Vagina (tissue), 2 donors: ENCODE data around the gene CPLX4. TPM values are rescaled to one million over a fixed set of nuclear protein-coding genes. Genes with fewer than 3 reads are reported as not detected.

Source experiments
- DNase-seq, 2 donors: peaks; one replicate each; pipeline ENCODE4 v3.0.0-alpha.2; 2017; ENCODE audit errors: extremely low spot score in 2 of 2
- H3K27ac ChIP-seq: fragments of 200-600 bp; sonication (generic); one replicate; pipeline ENCODE4 v1.5.1; 2019
- H3K27me3 ChIP-seq: fragments of 200-600 bp; sonication (generic); one replicate; pipeline ENCODE4 v1.5.1; 2019
- H3K36me3 ChIP-seq, 2 donors: fragments of 200-600 bp; sonication (generic); one replicate each; pipeline ENCODE4 v1.5.1; 2017 to 2019
- H3K4me1 ChIP-seq: fragments of 200-600 bp; sonication (generic); one replicate; pipeline ENCODE4 v1.5.1; 2019
- H3K4me3 ChIP-seq, 2 donors: fragments of 200-600 bp; sonication (generic); 1 replicate in 1 of 2; 2 replicates in 1 of 2; pipeline ENCODE4 v1.5.1; 2016 to 2019
- H3K9me3 ChIP-seq: fragments of 200-600 bp; sonication (generic); one replicate; pipeline ENCODE4 v1.5.1; 2019
- CTCF ChIP-seq, 3 experiments: fragments of 450-650 bp in 2 of 3; fragments of 200-600 bp in 1 of 3; sonication (generic) in 1 of 3; IDR thresholded peaks; one replicate each; pipeline ENCODE4 v1.5.1; 2017 to 2019; ENCODE audit warnings: antibody characterized with exemption in 3 of 3, mild to moderate bottlenecking in 2 of 3, moderate library complexity in 2 of 3
- POLR2A ChIP-seq, 2 donors: fragments of 450-650 bp; IDR thresholded peaks; one replicate each; pipeline ENCODE4 v1.6.1; 2017; ENCODE audit warnings: antibody characterized with exemption in 2 of 2, mild to moderate bottlenecking in 2 of 2, moderate library complexity in 2 of 2
- POLR2AphosphoS5 ChIP-seq, 2 donors: sonication (generic); formaldehyde crosslinking; IDR thresholded peaks; one replicate each; pipeline ENCODE4 v1.9.0; 2017; ENCODE audit warnings: antibody characterized with exemption in 2 of 2, mild to moderate bottlenecking in 2 of 2, low read depth in 1 of 2; ENCODE audit not compliant: insufficient read depth in 1 of 2
- intact Hi-C: fragments of 100-400 bp; cut with DNase I; formaldehyde crosslinking; loops from one replicate; pipeline ENCODE4 v1.15.1; 2023
- total RNA-seq: library from RNA; depleted of rRNA; stranded (reverse); fragments of >200 nt; gene quantifications from one replicate; pipeline ENCODE4 v1.2.3, GENCODE V29; 2016

The CPLX4 gene
- total RNA-seq, 1 donor from 2014 or later = not detected

GRCh38 chr18:59308938-59309260 is 9.6 kb downstream of the CPLX4 start:
- DNase-seq = no peak
- Histone ChIP-seq H3K4me3 (peak overlapping the region; percentile 11 to 33), H3K4me1 (peaks cover 5% of the 10 kb centered on the region), H3K36me3 (no peaks in the 10 kb centered on the region), H3K9me3 (no peaks in the 10 kb centered on the region), H3K27ac (no peak overlapping the region), H3K27me3 (no peaks in the 10 kb centered on the region)
- no peak for TF ChIP-seq POLR2A (IDR thresholded peaks at IDR 0.05)
- TF ChIP-seq CTCF (IDR thresholded peaks at IDR 0.05) = no peak
- intact Hi-C loops = loop anchor here (10.0 kb wide), 1 partner anchor 86 kb away; no protein-coding TSS in a partner anchor

- intact Hi-C loops = loop anchor here (10.0 kb wide), 1 partner anchor 86 kb away; no protein-coding TSS in a partner anchor
- no peaks in the 10 kb centered on the region for H3K9me3 ChIP-seq
- H3K4me3 ChIP-seq = peak overlapping the region; percentile 11 to 33
- no peak overlapping the region for H3K27ac ChIP-seq
- no peaks in the 10 kb centered on the region for H3K36me3 ChIP-seq
- no peaks in the 10 kb centered on the region for H3K27me3 ChIP-seq
- DNase-seq = no peak
- peaks cover 5% of the 10 kb centered on the region for H3K4me1 ChIP-seq
- no peak for TF ChIP-seq POLR2A (IDR thresholded peaks at IDR 0.05)
- no peak for TF ChIP-seq POLR2AphosphoS5 (IDR thresholded peaks at IDR 0.05; ENCODE audit: insufficient read depth in 1 of 2, low read depth in 1 of 2)
- peak; percentile 58 to 76 (median 60) for TF ChIP-seq CTCF (IDR thresholded peaks at IDR 0.05)
Measured at GRCh38 chr18:59308248-59308937, 10.1 kb downstream of the CPLX4 start.

GRCh38 chr18:59306640-59307039 is 11.8 kb downstream of the CPLX4 start:
- no peak for TF ChIP-seq CTCF (IDR thresholded peaks at IDR 0.05)
- TF ChIP-seq POLR2A (IDR thresholded peaks at IDR 0.05) = no peak
- TF ChIP-seq POLR2AphosphoS5 (IDR thresholded peaks at IDR 0.05; ENCODE audit: insufficient read depth in 1 of 2, low read depth in 1 of 2) = no peak
- Histone ChIP-seq H3K27me3 (no peaks in the 10 kb centered on the region), H3K4me1 (peaks cover 5% of the 10 kb centered on the region), H3K36me3 (no peaks in the 10 kb centered on the region), H3K4me3 (no peak overlapping the region), H3K9me3 (no peaks in the 10 kb centered on the region), H3K27ac (no peak overlapping the region)
- DNase-seq = no peak
- intact Hi-C loops = loop anchor here (10.0 kb wide), 1 partner anchor 88 kb away; no protein-coding TSS in a partner anchor

GRCh38 chr18:59305295-59305694 is 13.2 kb downstream of the CPLX4 start:
- Histone ChIP-seq H3K9me3 (no peaks in the 10 kb centered on the region), H3K36me3 (no peaks in the 10 kb centered on the region), H3K27me3 (no peaks in the 10 kb centered on the region), H3K4me1 (peaks cover 5% of the 10 kb centered on the region), H3K4me3 (no peak overlapping the region), H3K27ac (no peak overlapping the region)
- intact Hi-C loops = loop anchor here (10.0 kb wide), 1 partner anchor 90 kb away; no protein-coding TSS in a partner anchor
- TF ChIP-seq CTCF (IDR thresholded peaks at IDR 0.05) (no peak), POLR2A (IDR thresholded peaks at IDR 0.05) (no peak), POLR2AphosphoS5 (IDR thresholded peaks at IDR 0.05; ENCODE audit: insufficient read depth in 1 of 2, low read depth in 1 of 2) (no peak)
- no peak for DNase-seq

- Histone ChIP-seq H3K27me3 (no peaks in the 10 kb centered on the region), H3K36me3 (no peaks in the 10 kb centered on the region), H3K4me1 (peaks cover 5% of the 10 kb centered on the region), H3K27ac (no peak overlapping the region), H3K9me3 (no peaks in the 10 kb centered on the region), H3K4me3 (no peak overlapping the region)
- no peak for DNase-seq
- no peak for TF ChIP-seq POLR2AphosphoS5 (IDR thresholded peaks at IDR 0.05; ENCODE audit: insufficient read depth in 1 of 2, low read depth in 1 of 2)
- no peak for TF ChIP-seq CTCF (IDR thresholded peaks at IDR 0.05)
- TF ChIP-seq POLR2A (IDR thresholded peaks at IDR 0.05) = no peak
- intact Hi-C loops = loop anchor here (10.0 kb wide), 1 partner anchor 91 kb away; no protein-coding TSS in a partner anchor
Measured at GRCh38 chr18:59303656-59304195, 14.7 kb downstream of the CPLX4 start.
